Measurements from ENCODE around the gene MUC13. TPM values are rescaled to one million over a fixed set of nuclear protein-coding genes. Genes with fewer than 3 reads are reported as not detected.

The MUC13 gene
- total RNA-seq, 2 experiments from 2014 or later = not detected

GRCh38 chr3:124973290-124973689 lies 38.7 kb upstream of the MUC13 start:
- Histone ChIP-seq H3K36me3 (ENCODE audit: insufficient read depth, low read length) (no peaks in the 10 kb centered on the region), H4K20me1 (ENCODE audit: insufficient read depth, low read length) (no peaks in the 10 kb centered on the region), H3K27ac (ENCODE audit: low read depth, low read length, poor library complexity, severe bottlenecking) (no peak overlapping the region), H3K4me3 (ENCODE audit: low read depth, low read length, poor library complexity, severe bottlenecking) (no peak overlapping the region), H3K4me1 (ENCODE audit: insufficient read depth, low read length, poor library complexity, severe bottlenecking) (no peaks in the 10 kb centered on the region), H3K79me2 (ENCODE audit: insufficient read depth, low read depth, low read length) (no peaks in the 10 kb centered on the region), H3K9me3 (ENCODE audit: low read length) (no peaks in the 10 kb centered on the region), H2AFZ (ENCODE audit: low read length) (no peak overlapping the region), H3K9me2 (ENCODE audit: insufficient read depth, low read length) (no peaks in the 10 kb centered on the region), H3K4me2 (ENCODE audit: low read length) (no peak overlapping the region)
- no peak for DNase-seq (ENCODE audit: low spot score)
- POLR2A ChIA-PET = no interaction called here
- BruUV-seq (replicated peaks) = no TSS peak
- CTCF ChIA-PET (ENCODE audit: unreplicated experiment) = no interaction called here
- intact Hi-C loops (cut with micrococcal nuclease; ENCODE audit: unreplicated experiment) = no loop called here
- no peak for TF ChIP-seq CTCF (conservative IDR thresholded peaks at IDR 0.05; ENCODE audit: low read length)
- TF ChIP-seq EZH2phosphoT487 (IDR thresholded peaks at IDR 0.05; ENCODE audit: borderline replicate concordance, low read depth, low read length) = no peak

- ChIA-PET POLR2A (interaction anchor here (0.6 to 1.4 kb wide), 2 partner anchors 23 to 93 kb away, joined by 3 to 4 read pairs; no protein-coding TSS in a partner anchor), CTCF (ENCODE audit: unreplicated experiment) (no interaction called here)
- BruUV-seq (replicated peaks) = no TSS peak
- no peak overlapping the region for H2AFZ ChIP-seq (ENCODE audit: low read length)
- H3K9me3 ChIP-seq (ENCODE audit: low read length) = no peaks in the 10 kb centered on the region
- no peaks in the 10 kb centered on the region for H3K4me1 ChIP-seq (ENCODE audit: insufficient read depth, low read length, poor library complexity, severe bottlenecking)
- H3K9me2 ChIP-seq (ENCODE audit: insufficient read depth, low read length) = no peaks in the 10 kb centered on the region
- no peaks in the 10 kb centered on the region for H3K36me3 ChIP-seq (ENCODE audit: insufficient read depth, low read length)
- DNase-seq (ENCODE audit: low spot score) = no peak
- no peaks in the 10 kb centered on the region for H3K79me2 ChIP-seq (ENCODE audit: insufficient read depth, low read depth, low read length)
- no peaks in the 10 kb centered on the region for H4K20me1 ChIP-seq (ENCODE audit: insufficient read depth, low read length)
- intact Hi-C loops (cut with micrococcal nuclease; ENCODE audit: unreplicated experiment) = no loop called here
- TF ChIP-seq EZH2phosphoT487 (IDR thresholded peaks at IDR 0.05; ENCODE audit: borderline replicate concordance, low read depth, low read length) (no peak), CTCF (conservative IDR thresholded peaks at IDR 0.05; ENCODE audit: low read length) (no peak)
- H3K4me2 ChIP-seq (ENCODE audit: low read length) = no peak overlapping the region
- no peak overlapping the region for H3K27ac ChIP-seq (ENCODE audit: low read depth, low read length, poor library complexity, severe bottlenecking)
- H3K4me3 ChIP-seq (ENCODE audit: low read depth, low read length, poor library complexity, severe bottlenecking) = no peak overlapping the region
Measured at GRCh38 chr3:124972457-124972856, 37.9 kb upstream of the MUC13 start.

GRCh38 chr3:124969963-124970722 lies 35.6 kb upstream of the MUC13 start:
- no peaks in the 10 kb centered on the region for H3K4me1 ChIP-seq (ENCODE audit: insufficient read depth, low read length, poor library complexity, severe bottlenecking)
- DNase-seq (ENCODE audit: low spot score) = no peak
- no peak overlapping the region for H3K4me2 ChIP-seq (ENCODE audit: low read length)
- H4K20me1 ChIP-seq (ENCODE audit: insufficient read depth, low read length) = no peaks in the 10 kb centered on the region
- H3K36me3 ChIP-seq (ENCODE audit: insufficient read depth, low read length) = no peaks in the 10 kb centered on the region
- CTCF ChIA-PET (ENCODE audit: unreplicated experiment) = no interaction called here
- TF ChIP-seq EZH2phosphoT487 (IDR thresholded peaks at IDR 0.05; ENCODE audit: borderline replicate concordance, low read depth, low read length) (no peak), CTCF (conservative IDR thresholded peaks at IDR 0.05; ENCODE audit: low read length) (no peak)
- H3K4me3 ChIP-seq (ENCODE audit: low read depth, low read length, poor library complexity, severe bottlenecking) = no peak overlapping the region
- no peaks in the 10 kb centered on the region for H3K79me2 ChIP-seq (ENCODE audit: insufficient read depth, low read depth, low read length)
- no peaks in the 10 kb centered on the region for H3K9me3 ChIP-seq (ENCODE audit: low read length)
- POLR2A ChIA-PET = no interaction called here
- intact Hi-C loops (cut with micrococcal nuclease; ENCODE audit: unreplicated experiment) = no loop called here
- no TSS peak for BruUV-seq (replicated peaks)
- no peak overlapping the region for H2AFZ ChIP-seq (ENCODE audit: low read length)
- H3K27ac ChIP-seq (ENCODE audit: low read depth, low read length, poor library complexity, severe bottlenecking) = no peak overlapping the region
- H3K9me2 ChIP-seq (ENCODE audit: insufficient read depth, low read length) = no peaks in the 10 kb centered on the region
